GM18951 (cell line): ENCODE data around the gene INPP4B.

Experiments used
- POLR2A ChIP-seq: IDR thresholded peaks from 4 replicates; pipeline ENCODE4 v1.6.1; 2011; ENCODE audit warnings: mild to moderate bottlenecking; ENCODE audit not compliant: insufficient read length, insufficient read depth; ENCODE audit errors: extremely low read depth
- in situ Hi-C: fragments of 300-500 bp; cut with MboI; formaldehyde crosslinking; loops from one replicate; pipeline ENCODE4 v1.12.0; 2022; ENCODE audit warnings: low sequenced_read_pairs, mixed read lengths, inconsistent platforms; ENCODE audit not compliant: unreplicated experiment

The INPP4B gene

GRCh38 chr4:142285222-142285583, 560.9 kb downstream of the INPP4B start:
- in situ Hi-C loops: no loop called here
- TF ChIP-seq POLR2A: no peak

GRCh38 chr4:142284402-142285221, 561.5 kb downstream of the INPP4B start:
- no peak for TF ChIP-seq POLR2A
- in situ Hi-C loops: no loop called here

- in situ Hi-C loops: no loop called here
- TF ChIP-seq POLR2A: no peak
These were observed 563.1 kb downstream of the INPP4B start for GRCh38 chr4:142282870-142283431.

GRCh38 chr4:142281999-142282398, 564.1 kb downstream of the INPP4B start:
- in situ Hi-C loops: no loop called here
- TF ChIP-seq POLR2A: no peak

GRCh38 chr4:142278663-142279062, 567.4 kb downstream of the INPP4B start:
- in situ Hi-C loops: no loop called here
- no peak for TF ChIP-seq POLR2A

DNA sequence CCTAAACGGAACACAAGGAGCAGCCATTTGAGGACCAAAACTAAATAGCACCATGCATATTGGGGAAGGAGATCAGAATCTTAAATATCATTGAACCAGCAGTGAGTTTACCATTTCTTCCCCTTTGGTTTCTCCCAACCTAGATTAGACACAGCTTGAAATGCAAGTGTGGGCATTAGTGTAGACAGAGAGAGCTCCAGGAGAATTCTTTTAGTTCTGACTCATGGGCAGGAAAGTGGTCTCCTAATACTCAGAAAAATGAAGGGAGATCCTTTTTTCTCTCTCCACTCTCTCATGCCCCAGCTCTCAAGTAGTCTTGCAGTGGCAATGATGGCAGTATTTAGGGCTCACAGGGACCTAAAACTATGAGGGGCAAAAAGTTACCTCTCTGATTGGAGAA, 567.9 kb downstream of the INPP4B start:
- in situ Hi-C loops: no loop called here

DNA sequence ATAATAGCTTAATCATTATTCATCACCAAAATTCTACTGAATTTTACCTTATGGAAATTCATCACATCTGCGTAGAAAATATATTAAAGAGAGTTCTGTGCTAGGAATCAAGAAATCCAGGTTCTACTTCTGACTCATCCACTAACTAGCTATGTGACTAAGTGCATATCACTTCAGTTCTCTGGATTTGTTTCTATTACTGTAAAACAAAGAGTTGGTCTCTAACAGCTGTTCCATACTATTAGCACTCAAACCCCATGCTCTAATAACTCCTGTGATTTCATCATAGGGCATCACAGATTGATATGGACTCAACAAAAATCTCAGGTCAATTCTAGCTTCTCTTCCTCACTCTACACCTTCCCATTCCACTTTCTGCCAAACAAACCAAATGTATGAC, 572.0 kb downstream of the INPP4B start:
- TF ChIP-seq POLR2A: no peak
- in situ Hi-C loops: no loop called here

More for the DNA sequence above, 567.9 kb downstream of the INPP4B start:
- no peak for TF ChIP-seq POLR2A

- in situ Hi-C loops: no loop called here
- TF ChIP-seq POLR2A: no peak
These were observed 573.6 kb downstream of the INPP4B start for GRCh38 chr4:142272452-142272851.

GRCh38 chr4:142271832-142272231, 574.3 kb downstream of the INPP4B start:
- in situ Hi-C loops: no loop called here
- TF ChIP-seq POLR2A: no peak

GRCh38 chr4:142267101-142267500, 579.0 kb downstream of the INPP4B start:
- TF ChIP-seq POLR2A: no peak
- in situ Hi-C loops: no loop called here

DNA sequence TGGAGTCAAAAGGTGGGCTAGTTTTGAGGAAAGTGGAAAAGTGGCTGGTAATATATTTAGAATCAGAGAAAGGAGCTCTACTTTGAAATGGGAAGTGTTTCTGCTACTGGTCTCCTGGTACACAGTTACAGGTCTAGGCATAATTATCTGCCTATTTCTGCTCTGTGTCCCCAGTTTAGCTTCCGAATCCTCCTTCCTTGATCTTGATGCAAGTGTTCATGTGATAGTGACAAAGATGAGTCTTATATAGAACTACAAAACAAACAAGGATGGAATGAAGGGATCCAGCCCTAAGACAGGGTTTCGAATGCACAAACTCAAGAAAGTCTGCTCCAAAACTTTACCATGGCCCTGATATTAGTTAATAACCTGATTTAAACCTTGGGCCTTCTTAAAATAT, 580.2 kb downstream of the INPP4B start:
- no peak for TF ChIP-seq POLR2A

DNA sequence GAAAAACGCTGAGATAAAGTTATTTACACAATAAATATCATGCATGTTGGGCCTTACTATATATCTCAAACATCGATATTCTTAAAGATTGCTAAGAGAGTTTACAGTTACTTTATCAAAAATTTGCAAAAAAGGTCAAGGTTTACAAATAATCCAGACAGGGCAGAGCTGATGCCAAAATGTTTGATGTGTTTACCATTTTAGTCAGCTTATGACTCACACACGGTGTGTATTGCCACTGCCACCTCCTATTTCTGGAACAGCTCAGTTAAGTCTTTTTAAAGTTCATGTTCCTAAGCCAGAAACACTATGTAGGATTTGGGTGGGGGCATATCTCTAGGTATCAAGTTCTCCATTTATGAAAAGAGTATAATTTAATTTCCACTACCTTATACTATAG, 580.6 kb downstream of the INPP4B start:
- no peak for TF ChIP-seq POLR2A
- in situ Hi-C loops: no loop called here

More for the DNA sequence above, 580.2 kb downstream of the INPP4B start:
- in situ Hi-C loops: no loop called here

DNA sequence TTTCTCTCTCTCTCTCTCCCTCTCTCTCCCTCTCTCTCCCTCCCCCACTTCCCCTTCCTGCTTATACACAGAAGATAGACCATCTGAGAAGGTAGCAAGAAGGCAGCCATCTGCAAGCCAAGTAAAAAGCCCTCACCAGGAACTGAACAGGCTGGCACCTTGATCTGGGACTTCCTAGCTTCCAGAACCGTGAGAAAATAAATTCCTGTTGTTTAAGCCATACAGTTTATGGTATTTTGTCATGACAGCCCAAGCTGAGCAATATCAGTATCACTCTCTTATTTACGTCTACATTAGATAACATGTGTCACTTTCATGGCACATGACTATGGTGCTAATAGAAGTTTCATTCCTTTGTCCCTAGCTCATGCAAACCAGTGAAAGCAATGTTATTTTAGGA, 581.1 kb downstream of the INPP4B start:
- in situ Hi-C loops: no loop called here

GRCh38 chr4:142262956-142263355, 583.1 kb downstream of the INPP4B start:
- in situ Hi-C loops: no loop called here
- TF ChIP-seq POLR2A: no peak

More for the DNA sequence above, 581.1 kb downstream of the INPP4B start:
- no peak for TF ChIP-seq POLR2A

GRCh38 chr4:142248946-142249345, 597.2 kb downstream of the INPP4B start:
- in situ Hi-C loops: no loop called here
- TF ChIP-seq POLR2A: no peak

DNA sequence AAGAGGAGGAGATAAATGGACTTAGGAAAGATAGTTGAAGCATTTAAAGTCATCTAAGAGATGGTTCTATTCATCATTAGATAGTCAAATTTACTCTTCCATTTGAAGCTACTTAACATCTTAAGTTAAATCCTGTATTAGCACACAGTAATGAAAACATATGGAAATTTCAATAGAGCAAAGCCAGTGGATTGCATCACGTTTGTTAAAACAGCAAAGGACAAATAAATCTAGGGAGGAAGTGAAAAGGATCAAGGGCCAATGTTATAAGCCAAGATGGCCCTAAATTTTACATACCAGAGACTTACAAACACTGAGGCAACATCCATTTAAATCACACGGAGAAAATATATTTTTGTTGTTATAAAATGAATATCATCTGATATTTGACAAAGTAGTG, 602.8 kb downstream of the INPP4B start:
- in situ Hi-C loops: no loop called here
- no peak for TF ChIP-seq POLR2A
